SU-DHL-6 (cell line): Measurements from ENCODE around the gene FOXR1.
"Not testable (repeated sequence)": the region's sequence is repeated elsewhere in the genome, so short reads cannot be mapped to it uniquely, and the experiment has no call there.

Experiments used
- H2AFZ ChIP-seq: fragments of 200-600 bp; sonication (generic); 2 replicates; pipeline ENCODE4 v1.6.1; 2014; ENCODE audit warnings: low read depth, mild to moderate bottlenecking, moderate library complexity, mixed read lengths, antibody characterized with exemption, low read length; ENCODE audit not compliant: severe bottlenecking
- H3F3A ChIP-seq: fragments of 200-600 bp; shearing (Covaris generic); 2 replicates; pipeline ENCODE4 v1.6.0; 2016; ENCODE audit warnings: antibody characterized with exemption, mild to moderate bottlenecking; ENCODE audit not compliant: insufficient read depth
- H3K27ac ChIP-seq: fragments of 200-600 bp; sonication (generic); 2 replicates; pipeline ENCODE4 v1.5.1; 2016; ENCODE audit warnings: low read depth, mild to moderate bottlenecking, low read length, moderate library complexity, mixed read lengths
- H3K27me3 ChIP-seq: fragments of 200-600 bp; sonication (generic), shearing (Covaris generic); 2 replicates; pipeline ENCODE4 v1.6.0; 2014; ENCODE audit warnings: mild to moderate bottlenecking, low read length
- H3K36me3 ChIP-seq: fragments of 200-600 bp; sonication (generic); 2 replicates; pipeline ENCODE4 v1.6.1; 2014; ENCODE audit warnings: mild to moderate bottlenecking, low read length, mixed read lengths
- H3K4me2 ChIP-seq: fragments of 300-600, 200-600 bp; shearing (Covaris generic), sonication (generic); 2 replicates; pipeline ENCODE4 v1.6.0; 2014; ENCODE audit warnings: low read length, low read depth, mild to moderate bottlenecking; ENCODE audit not compliant: poor library complexity, severe bottlenecking
- H3K4me3 ChIP-seq: fragments of 200-600 bp; sonication (generic); 2 replicates; pipeline ENCODE4 v1.5.1; 2014; ENCODE audit warnings: antibody characterized with exemption, low read length, mild to moderate bottlenecking, mixed read lengths; ENCODE audit not compliant: insufficient read depth, poor library complexity, severe bottlenecking
- H3K79me2 ChIP-seq: fragments of 200-600 bp; sonication (generic); 2 replicates; pipeline ENCODE4 v1.6.1; 2014; ENCODE audit warnings: mild to moderate bottlenecking, low read length, moderate library complexity; ENCODE audit not compliant: insufficient read depth
- H3K9ac ChIP-seq: fragments of 200-600 bp; sonication (generic); 2 replicates; pipeline ENCODE4 v1.7.0; 2014; ENCODE audit warnings: mild to moderate bottlenecking, low read length
- H3K9me2 ChIP-seq: fragments of 200-600 bp; sonication (generic); replicated peaks from 2 replicates; pipeline ENCODE4 v1.6.1; 2014; ENCODE audit warnings: low read length; ENCODE audit not compliant: insufficient read depth
- H3K9me3 ChIP-seq: fragments of 200-600 bp; sonication (generic); 2 replicates; pipeline ENCODE4 v1.6.1; 2014; ENCODE audit warnings: low read length, mixed read lengths; ENCODE audit not compliant: insufficient read depth
- H4K20me1 ChIP-seq: fragments of 200-600 bp; sonication (generic); 2 replicates; pipeline ENCODE4 v1.6.1; 2014; ENCODE audit warnings: low read depth, mild to moderate bottlenecking, antibody characterized with exemption, low read length, moderate library complexity, mixed read lengths
- CTCF ChIP-seq: fragments of 200-600 bp; sonication (generic); IDR thresholded peaks from one replicate; pipeline ENCODE4 v1.5.1; 2017; ENCODE audit warnings: antibody characterized with exemption, mild to moderate bottlenecking, low read length, moderate library complexity; ENCODE audit not compliant: insufficient read depth, poor library complexity, severe bottlenecking
- EZH2phosphoT487 ChIP-seq: fragments of 200-600 bp; sonication (generic), shearing (Covaris generic); conservative IDR thresholded peaks from 2 replicates; pipeline ENCODE4 v1.6.1; 2018; ENCODE audit warnings: mild to moderate bottlenecking, antibody characterized with exemption, low read length, moderate library complexity, mixed read lengths

The FOXR1 gene

DNA sequence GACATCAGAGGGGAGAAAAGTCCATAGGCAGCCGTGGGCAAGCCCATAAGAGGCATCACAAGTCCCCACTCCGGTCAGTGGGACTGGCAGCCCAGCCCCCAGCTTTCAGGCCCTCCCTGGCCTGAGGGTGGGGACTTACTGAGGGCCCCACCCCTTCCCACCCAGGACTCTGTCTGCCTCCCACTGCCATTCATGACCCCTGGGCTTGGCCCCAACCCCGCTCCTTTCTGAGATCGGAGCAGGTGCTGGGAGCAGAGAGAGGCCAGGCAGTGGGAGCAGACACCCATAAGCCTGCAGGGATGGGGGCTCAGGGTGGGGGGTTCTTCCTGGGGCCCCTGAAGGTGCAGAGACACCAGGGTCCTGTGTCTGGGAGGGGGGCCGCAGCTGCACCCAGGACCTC lies 10.4 kb upstream of the FOXR1 start:
- no peaks in the 10 kb centered on the region for H3K36me3 ChIP-seq
- no peak overlapping the region for H2AFZ ChIP-seq
- no peak overlapping the region for H3K4me3 ChIP-seq
- no peak overlapping the region for H3K27ac ChIP-seq
- H4K20me1 ChIP-seq: no peaks in the 10 kb centered on the region
- no peaks in the 10 kb centered on the region for H3K79me2 ChIP-seq
- H3F3A ChIP-seq: no peaks in the 10 kb centered on the region
- no peaks in the 10 kb centered on the region for H3K9me2 ChIP-seq
- no peak overlapping the region for H3K4me2 ChIP-seq
- H3K9ac ChIP-seq: no peak overlapping the region
- H3K9me3 ChIP-seq: no peaks in the 10 kb centered on the region
- no peaks in the 10 kb centered on the region for H3K27me3 ChIP-seq
- TF ChIP-seq CTCF (no peak), EZH2phosphoT487 (no peak)

GRCh38 chr11:118961591-118961990 lies 10.0 kb upstream of the FOXR1 start:
- H3K9ac ChIP-seq: no peak overlapping the region
- H3K4me2 ChIP-seq: no peak overlapping the region
- H3K27ac ChIP-seq: no peak overlapping the region
- H3K27me3 ChIP-seq: no peaks in the 10 kb centered on the region
- H3K9me2 ChIP-seq: no peaks in the 10 kb centered on the region
- H2AFZ ChIP-seq: no peak overlapping the region
- H4K20me1 ChIP-seq: no peaks in the 10 kb centered on the region
- H3K36me3 ChIP-seq: no peaks in the 10 kb centered on the region
- no peak overlapping the region for H3K4me3 ChIP-seq
- no peaks in the 10 kb centered on the region for H3K9me3 ChIP-seq
- no peaks in the 10 kb centered on the region for H3F3A ChIP-seq
- no peaks in the 10 kb centered on the region for H3K79me2 ChIP-seq
- TF ChIP-seq CTCF (no peak), EZH2phosphoT487 (no peak)

- H3F3A ChIP-seq, H3K4me2 ChIP-seq, H3K27me3 ChIP-seq, H3K9me2 ChIP-seq, H3K27ac ChIP-seq, H3K79me2 ChIP-seq, H3K4me3 ChIP-seq, H3K9ac ChIP-seq, H2AFZ ChIP-seq, H3K36me3 ChIP-seq, H4K20me1 ChIP-seq, H3K9me3 ChIP-seq: not testable (repeated sequence)
Observed at GRCh38 chr11:118969508-118969907, 2.1 kb upstream of the FOXR1 start.

GRCh38 chr11:118973985-118974384 lies 2.4 kb downstream of the FOXR1 start:
- Histone ChIP-seq H3F3A (no peaks in the 10 kb centered on the region), H3K4me2 (no peak overlapping the region)
- TF ChIP-seq EZH2phosphoT487: no peak
- TF ChIP-seq CTCF: no peak

More at GRCh38 chr11:118973985-118974384, 2.4 kb downstream of the FOXR1 start:
- no peaks in the 10 kb centered on the region for H3K9me2 ChIP-seq
- H3K36me3 ChIP-seq: no peaks in the 10 kb centered on the region
- H4K20me1 ChIP-seq: no peaks in the 10 kb centered on the region
- no peak overlapping the region for H3K27ac ChIP-seq
- H3K4me3 ChIP-seq: no peak overlapping the region
- no peaks in the 10 kb centered on the region for H3K79me2 ChIP-seq
- no peaks in the 10 kb centered on the region for H3K27me3 ChIP-seq
- H3K9ac ChIP-seq: no peak overlapping the region
- H3K9me3 ChIP-seq: no peaks in the 10 kb centered on the region
- H2AFZ ChIP-seq: no peak overlapping the region
